HEK293 (cell line): ENCODE data around the gene TBC1D30.

ENCODE experiments used
- CTCF ChIA-PET: fragments of 350-600 bp; formaldehyde crosslinking; extraction: SDS; loops from one replicate; lab custom pipeline; 2021; ENCODE audit warnings: antibody characterized with exemption; lab: Yijun Ruan, JAX
- POLR2A ChIA-PET: fragments of 300-600 bp; formaldehyde crosslinking; extraction: SDS; loops from one replicate; lab custom pipeline; 2020; ENCODE audit warnings: antibody characterized with exemption, inconsistent platforms; lab: Yijun Ruan, JAX
- H3K27ac ChIP-seq: fragments of 200-500 bp; sonication (Bioruptor generic); 2 replicates; pipeline ENCODE4 v1.5.1; 2014; ENCODE audit warnings: low read depth, low read length, control low read depth, inconsistent platforms; ENCODE audit errors: extremely low read depth
- H3K36me3 ChIP-seq, 2 experiments: fragments of 200-500 bp in 1 of 2; sonication (Bioruptor generic) in 1 of 2; 1 replicate in 1 of 2; 2 replicates in 1 of 2; pipeline ENCODE4 v1.5.1; 2014 to 2017; ENCODE audit warnings: inconsistent platforms in 2 of 2, low read length in 2 of 2; ENCODE audit not compliant: control insufficient read depth in 2 of 2, insufficient read depth in 1 of 2
- H3K4me1 ChIP-seq: fragments of 200-500 bp; sonication (Bioruptor generic); 2 replicates; pipeline ENCODE4 v1.5.1; 2014; ENCODE audit warnings: mild to moderate bottlenecking, low read length, inconsistent platforms; ENCODE audit not compliant: control insufficient read depth, insufficient read depth
- H3K4me3 ChIP-seq: 2 replicates; pipeline ENCODE4 v1.5.1; 2011; ENCODE audit warnings: low read depth, mild to moderate bottlenecking, control low read depth, low read length, moderate library complexity
- H3K9me3 ChIP-seq: fragments of 200-500 bp; sonication (Bioruptor generic); 2 replicates; pipeline ENCODE4 v1.5.1; 2014; ENCODE audit warnings: low read depth, low read length, inconsistent platforms; ENCODE audit not compliant: control insufficient read depth, insufficient read depth
- HOXA7 ChIP-seq: sonication (generic); formaldehyde crosslinking; IDR thresholded peaks from 2 replicates; pipeline ENCODE4 v1.8.1; 2022; ENCODE audit warnings: missing genetic modification reagents, borderline replicate concordance
- RBAK ChIP-seq: fragments of 450-650 bp; formaldehyde crosslinking; IDR thresholded peaks from 2 replicates; pipeline ENCODE4 v1.5.1; 2016; ENCODE audit warnings: missing biosample characterization, missing genetic modification characterization
- REPIN1 ChIP-seq: fragments of 450-650 bp; formaldehyde crosslinking; IDR thresholded peaks from 2 replicates; pipeline ENCODE4 v1.5.1; 2017; ENCODE audit warnings: missing biosample characterization, missing genetic modification characterization, low read depth
- SP2 ChIP-seq: fragments of 450-650 bp; formaldehyde crosslinking; IDR thresholded peaks from 2 replicates; pipeline ENCODE4 v1.5.1; 2016; ENCODE audit warnings: missing biosample characterization, missing genetic modification characterization
- SP3 ChIP-seq: fragments of 450-650 bp; formaldehyde crosslinking; IDR thresholded peaks from 2 replicates; pipeline ENCODE4 v1.5.1; 2016; ENCODE audit warnings: missing biosample characterization, missing genetic modification characterization
- ZBTB48 ChIP-seq: fragments of 450-650 bp; formaldehyde crosslinking; IDR thresholded peaks from 2 replicates; pipeline ENCODE4 v1.5.1; 2016; ENCODE audit warnings: missing biosample characterization, missing genetic modification characterization
- ZFHX2 ChIP-seq: fragments of 450-650 bp; formaldehyde crosslinking; conservative IDR thresholded peaks from 2 replicates; pipeline ENCODE4 v1.5.1; 2016; ENCODE audit warnings: missing biosample characterization, missing genetic modification characterization
- ZFP41 ChIP-seq: fragments of 450-650 bp; formaldehyde crosslinking; IDR thresholded peaks from 2 replicates; pipeline ENCODE4 v1.5.1; 2016; ENCODE audit warnings: missing biosample characterization, missing genetic modification characterization, borderline replicate concordance
- ZIC2 ChIP-seq: fragments of 450-650 bp; formaldehyde crosslinking; IDR thresholded peaks from 2 replicates; pipeline ENCODE4 v1.5.1; 2016; ENCODE audit warnings: missing biosample characterization, missing genetic modification characterization
- ZNF133 ChIP-seq: fragments of 450-650 bp; formaldehyde crosslinking; IDR thresholded peaks from 2 replicates; pipeline ENCODE4 v1.5.1; 2016; ENCODE audit warnings: missing biosample characterization, missing genetic modification characterization
- ZNF140 ChIP-seq: fragments of 450-650 bp; formaldehyde crosslinking; IDR thresholded peaks from 2 replicates; pipeline ENCODE4 v1.5.1; 2016; ENCODE audit warnings: missing biosample characterization, missing genetic modification characterization
- ZNF146 ChIP-seq: fragments of 450-650 bp; formaldehyde crosslinking; IDR thresholded peaks from 2 replicates; pipeline ENCODE4 v1.5.1; 2016; ENCODE audit warnings: missing biosample characterization, missing genetic modification characterization
- ZNF174 ChIP-seq: fragments of 450-650 bp; formaldehyde crosslinking; IDR thresholded peaks from 2 replicates; pipeline ENCODE4 v1.5.0; 2017; ENCODE audit warnings: missing biosample characterization, mild to moderate bottlenecking, missing genetic modification characterization
- ZNF2 ChIP-seq: fragments of 450-650 bp; formaldehyde crosslinking; IDR thresholded peaks from 2 replicates; pipeline ENCODE4 v1.5.1; 2016; ENCODE audit warnings: missing biosample characterization, missing genetic modification characterization
- ZNF248 ChIP-seq: fragments of 450-650 bp; formaldehyde crosslinking; IDR thresholded peaks from 2 replicates; pipeline ENCODE4 v1.5.1; 2017; ENCODE audit warnings: missing biosample characterization, missing genetic modification characterization
- ZNF341 ChIP-seq: fragments of 450-650 bp; formaldehyde crosslinking; IDR thresholded peaks from 2 replicates; pipeline ENCODE4; 2016; ENCODE audit warnings: low read depth, missing biosample characterization, missing genetic modification characterization
- ZNF366 ChIP-seq: fragments of 450-650 bp; formaldehyde crosslinking; conservative IDR thresholded peaks from 2 replicates; pipeline ENCODE4 v1.5.1; 2016; ENCODE audit warnings: missing biosample characterization, missing genetic modification characterization
- ZNF37A ChIP-seq: fragments of 450-650 bp; IDR thresholded peaks from 2 replicates; pipeline ENCODE4 v1.5.1; 2018; ENCODE audit warnings: missing biosample characterization, missing genetic modification characterization
- ZNF473 ChIP-seq: fragments of 450-650 bp; formaldehyde crosslinking; IDR thresholded peaks from 2 replicates; pipeline ENCODE4 v1.5.1; 2017; ENCODE audit warnings: missing biosample characterization, missing genetic modification characterization
- ZNF488 ChIP-seq: fragments of 450-650 bp; formaldehyde crosslinking; IDR thresholded peaks from 2 replicates; pipeline ENCODE4 v1.5.1; 2016; ENCODE audit warnings: missing biosample characterization, missing genetic modification characterization
- ZNF530 ChIP-seq: fragments of 450-650 bp; formaldehyde crosslinking; IDR thresholded peaks from 2 replicates; pipeline ENCODE4 v1.5.1; 2016; ENCODE audit warnings: low read depth, missing biosample characterization, missing genetic modification characterization
- ZNF548 ChIP-seq: fragments of 450-650 bp; formaldehyde crosslinking; IDR thresholded peaks from 2 replicates; pipeline ENCODE4 v1.5.1; 2016; ENCODE audit warnings: missing biosample characterization, missing genetic modification characterization
- ZNF555 ChIP-seq: fragments of 450-650 bp; formaldehyde crosslinking; conservative IDR thresholded peaks from 2 replicates; pipeline ENCODE4 v1.5.1; 2017; ENCODE audit warnings: missing biosample characterization, mild to moderate bottlenecking, missing genetic modification characterization, inconsistent platforms
- ZNF560 ChIP-seq: fragments of 450-650 bp; formaldehyde crosslinking; IDR thresholded peaks from 2 replicates; pipeline ENCODE4 v1.5.1; 2017; ENCODE audit warnings: missing biosample characterization, missing genetic modification characterization, borderline replicate concordance
- ZNF585B ChIP-seq: fragments of 450-650 bp; formaldehyde crosslinking; IDR thresholded peaks from 2 replicates; pipeline ENCODE4 v1.5.1; 2016; ENCODE audit warnings: missing biosample characterization, missing genetic modification characterization
- ZNF629 ChIP-seq: fragments of 450-650 bp; formaldehyde crosslinking; IDR thresholded peaks from 2 replicates; pipeline ENCODE4 v1.5.1; 2017; ENCODE audit warnings: missing biosample characterization, missing genetic modification characterization
- ZNF76 ChIP-seq: fragments of 450-650 bp; formaldehyde crosslinking; IDR thresholded peaks from 2 replicates; pipeline ENCODE4; 2016; ENCODE audit warnings: low read depth, missing biosample characterization, missing genetic modification characterization, borderline replicate concordance
- ZNF768 ChIP-seq: fragments of 450-650 bp; formaldehyde crosslinking; IDR thresholded peaks from 2 replicates; pipeline ENCODE4 v1.5.1; 2018; ENCODE audit warnings: missing biosample characterization, mild to moderate bottlenecking, missing genetic modification characterization
- ZNF792 ChIP-seq: fragments of 450-650 bp; formaldehyde crosslinking; IDR thresholded peaks from 2 replicates; pipeline ENCODE4 v1.5.1; 2016; ENCODE audit warnings: missing biosample characterization, missing genetic modification characterization
- ZSCAN16 ChIP-seq: fragments of 450-650 bp; formaldehyde crosslinking; IDR thresholded peaks from 2 replicates; pipeline ENCODE4 v1.5.1; 2016; ENCODE audit warnings: missing biosample characterization, missing genetic modification characterization
- TF ChIP-seq, protein P1 (sequence below): fragments of 450-650 bp; formaldehyde crosslinking; IDR thresholded peaks from 2 replicates; pipeline ENCODE4 v1.5.1; 2016; ENCODE audit warnings: missing biosample characterization, missing genetic modification characterization
- TF ChIP-seq, protein P2 (sequence below): fragments of 450-650 bp; formaldehyde crosslinking; IDR thresholded peaks from 2 replicates; pipeline ENCODE4 v1.5.1; 2016; ENCODE audit warnings: missing biosample characterization, missing genetic modification characterization

The TBC1D30 gene

GRCh38 chr12:64825143-64826021, 935 bp downstream of the TBC1D30 start (continued):
- TF ChIP-seq SP3 (tag by site-specific recombination) = no peak
- peak; percentile 88 for TF ChIP-seq ZNF341 (tag by site-specific recombination)
- TF ChIP-seq ZNF548 (tag by site-specific recombination) = no peak; the same call in 1 of the 2 replicates
- TF ChIP-seq ZNF555 (tag by site-specific recombination) = no peak
- TF ChIP-seq ZNF560 (tag by site-specific recombination) = no peak
- no peak for TF ChIP-seq ZNF488
- TF ChIP-seq HOXA7 (CRISPR knock-in tag) = no peak
- TF ChIP-seq ZNF366 = no peak
- no peak for TF ChIP-seq REPIN1
- no peak for TF ChIP-seq ZNF140 (tag by site-specific recombination)
- peak; percentile 50; the same call in 1 of the 2 replicates for TF ChIP-seq ZBTB48 (tag by site-specific recombination)
- TF ChIP-seq ZNF133 (tag by site-specific recombination) = no peak
- no peak; the same call in 1 of the 2 replicates for TF ChIP-seq ZFHX2 (tag by site-specific recombination)
- TF ChIP-seq ZNF792 = no peak
- TF ChIP-seq ZIC2 (tag by site-specific recombination) = peak; percentile 43
- TF ChIP-seq ZNF248 (tag by site-specific recombination) = no peak
- no peak for TF ChIP-seq ZNF174
- TF ChIP-seq ZFP41 (tag by site-specific recombination) = no peak
- TF ChIP-seq ZNF585B (tag by site-specific recombination) = no peak
- peak; percentile 48; the same call in 1 of the 2 replicates for TF ChIP-seq ZNF76 (tag by site-specific recombination)
- no peak for TF ChIP-seq ZNF2 (tag by site-specific recombination)
- TF ChIP-seq, protein P1, sequence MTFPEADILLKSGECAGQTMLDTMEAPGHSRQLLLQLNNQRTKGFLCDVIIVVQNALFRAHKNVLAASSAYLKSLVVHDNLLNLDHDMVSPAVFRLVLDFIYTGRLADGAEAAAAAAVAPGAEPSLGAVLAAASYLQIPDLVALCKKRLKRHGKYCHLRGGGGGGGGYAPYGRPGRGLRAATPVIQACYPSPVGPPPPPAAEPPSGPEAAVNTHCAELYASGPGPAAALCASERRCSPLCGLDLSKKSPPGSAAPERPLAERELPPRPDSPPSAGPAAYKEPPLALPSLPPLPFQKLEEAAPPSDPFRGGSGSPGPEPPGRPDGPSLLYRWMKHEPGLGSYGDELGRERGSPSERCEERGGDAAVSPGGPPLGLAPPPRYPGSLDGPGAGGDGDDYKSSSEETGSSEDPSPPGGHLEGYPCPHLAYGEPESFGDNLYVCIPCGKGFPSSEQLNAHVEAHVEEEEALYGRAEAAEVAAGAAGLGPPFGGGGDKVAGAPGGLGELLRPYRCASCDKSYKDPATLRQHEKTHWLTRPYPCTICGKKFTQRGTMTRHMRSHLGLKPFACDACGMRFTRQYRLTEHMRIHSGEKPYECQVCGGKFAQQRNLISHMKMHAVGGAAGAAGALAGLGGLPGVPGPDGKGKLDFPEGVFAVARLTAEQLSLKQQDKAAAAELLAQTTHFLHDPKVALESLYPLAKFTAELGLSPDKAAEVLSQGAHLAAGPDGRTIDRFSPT = peak; percentile 69; the same call in 1 of the 2 replicates
- TF ChIP-seq ZNF473 (tag by site-specific recombination) = no peak
- no peak for TF ChIP-seq ZNF146 (tag by site-specific recombination)
- no peak for TF ChIP-seq ZNF768 (tag by site-specific recombination)
- TF ChIP-seq ZSCAN16 (tag by site-specific recombination) = no peak

- Histone ChIP-seq H3K9me3 (no peaks in the 10 kb centered on the region; the same call in 1 of the 2 replicates), H3K4me3 (no peak overlapping the region), H3K36me3 (no peaks in the 10 kb centered on the region), H3K27ac (no peak overlapping the region), H3K4me1 (peaks cover 14% of the 10 kb centered on the region)
- TF ChIP-seq SP2 (tag by site-specific recombination) (peak; percentile 18; the same call in 1 of the 2 replicates), RBAK (tag by site-specific recombination) (no peak), ZNF629 (tag by site-specific recombination) (peak; percentile 39; the same call in 1 of the 2 replicates), ZNF37A (tag by site-specific recombination) (no peak), ZNF530 (tag by site-specific recombination) (no peak)
- TF ChIP-seq, protein P2, sequence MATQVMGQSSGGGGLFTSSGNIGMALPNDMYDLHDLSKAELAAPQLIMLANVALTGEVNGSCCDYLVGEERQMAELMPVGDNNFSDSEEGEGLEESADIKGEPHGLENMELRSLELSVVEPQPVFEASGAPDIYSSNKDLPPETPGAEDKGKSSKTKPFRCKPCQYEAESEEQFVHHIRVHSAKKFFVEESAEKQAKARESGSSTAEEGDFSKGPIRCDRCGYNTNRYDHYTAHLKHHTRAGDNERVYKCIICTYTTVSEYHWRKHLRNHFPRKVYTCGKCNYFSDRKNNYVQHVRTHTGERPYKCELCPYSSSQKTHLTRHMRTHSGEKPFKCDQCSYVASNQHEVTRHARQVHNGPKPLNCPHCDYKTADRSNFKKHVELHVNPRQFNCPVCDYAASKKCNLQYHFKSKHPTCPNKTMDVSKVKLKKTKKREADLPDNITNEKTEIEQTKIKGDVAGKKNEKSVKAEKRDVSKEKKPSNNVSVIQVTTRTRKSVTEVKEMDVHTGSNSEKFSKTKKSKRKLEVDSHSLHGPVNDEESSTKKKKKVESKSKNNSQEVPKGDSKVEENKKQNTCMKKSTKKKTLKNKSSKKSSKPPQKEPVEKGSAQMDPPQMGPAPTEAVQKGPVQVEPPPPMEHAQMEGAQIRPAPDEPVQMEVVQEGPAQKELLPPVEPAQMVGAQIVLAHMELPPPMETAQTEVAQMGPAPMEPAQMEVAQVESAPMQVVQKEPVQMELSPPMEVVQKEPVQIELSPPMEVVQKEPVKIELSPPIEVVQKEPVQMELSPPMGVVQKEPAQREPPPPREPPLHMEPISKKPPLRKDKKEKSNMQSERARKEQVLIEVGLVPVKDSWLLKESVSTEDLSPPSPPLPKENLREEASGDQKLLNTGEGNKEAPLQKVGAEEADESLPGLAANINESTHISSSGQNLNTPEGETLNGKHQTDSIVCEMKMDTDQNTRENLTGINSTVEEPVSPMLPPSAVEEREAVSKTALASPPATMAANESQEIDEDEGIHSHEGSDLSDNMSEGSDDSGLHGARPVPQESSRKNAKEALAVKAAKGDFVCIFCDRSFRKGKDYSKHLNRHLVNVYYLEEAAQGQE (tag by site-specific recombination) = peak; percentile 98
- ChIA-PET POLR2A (no interaction called here), CTCF (interaction anchor here (0.9 to 1.0 kb wide), 3 partner anchors 14 to 297 kb away, joined by 3 to 4 read pairs (median 3); no protein-coding TSS in a partner anchor)
Measured at GRCh38 chr12:64826234-64826633, 1.8 kb downstream of the TBC1D30 start.
